Left ventricle myocardium superior (tissue), 1 donor: ENCODE data around the gene SLC35B1. TPM values are rescaled to one million over a fixed set of nuclear protein-coding genes. Genes with fewer than 3 reads are reported as not detected.
A peak's percentile ranks its signal among the peaks of the same experiment; 100 is the strongest.
"Not testable (repeated sequence)": the region's sequence is repeated elsewhere in the genome, so short reads cannot be mapped to it uniquely, and the experiment has no call there.

ENCODE experiments used
- ATAC-seq: fragments of 200-7000 bp; cut with Tn5 transposase; one replicate; pipeline ENCODE4 v1.9.1; 2020; ENCODE audit warnings: mild to moderate bottlenecking, moderate library complexity
- DNase-seq: peaks from one replicate; pipeline ENCODE4 v3.0.0-alpha.2; 2020
- intact Hi-C: fragments of 100-400 bp; cut with micrococcal nuclease; formaldehyde crosslinking; loops from one replicate; pipeline ENCODE4 v1.11.0; 2022
- total RNA-seq: library from RNA; stranded (reverse); fragmentation: NEBNext Ultra II Directional; extraction: Animal tissue kit (Norgen Biotek cat#: 25700); gene quantifications from one replicate; pipeline ENCODE4 v1.2.1, GENCODE V29; 2021
- donor health status: DM: no; HTN: yes; CAD: no; lungs with severe emphysema.

Gene SLC35B1
- total RNA-seq, 1 donor from 2014 or later: 61.5 TPM

DNA sequence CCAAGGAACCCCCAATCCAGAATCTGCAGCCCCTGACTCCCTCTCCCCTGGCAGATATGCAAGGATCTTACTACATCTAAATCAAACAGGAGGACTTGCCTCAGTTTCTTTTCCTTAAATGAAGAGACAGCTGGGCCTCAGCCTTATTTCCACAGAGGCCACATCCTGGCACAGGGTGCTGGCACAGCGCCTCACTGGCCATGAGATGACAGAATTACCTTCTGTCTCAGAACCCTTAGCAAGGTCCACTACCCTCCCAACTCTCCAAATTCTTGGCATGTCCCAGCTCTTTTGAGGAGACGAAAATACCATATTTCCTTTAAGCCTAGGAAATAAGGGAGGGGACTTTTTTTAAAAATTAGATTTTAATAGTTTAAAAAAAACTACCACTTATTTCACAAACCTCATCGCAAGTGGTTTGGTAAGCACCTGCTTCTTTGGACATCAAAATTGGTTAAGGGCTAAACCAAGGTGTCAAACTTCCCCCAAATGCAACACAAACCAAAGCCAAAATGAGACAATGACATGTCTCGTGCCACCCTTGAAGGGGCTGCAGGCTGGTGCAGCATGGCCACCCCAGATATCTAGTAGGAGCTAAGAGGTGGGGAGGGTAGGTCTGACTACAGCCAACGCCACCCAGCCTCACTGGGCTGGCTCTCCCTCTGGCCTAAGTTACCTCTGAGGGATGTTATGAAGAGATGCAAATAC lies 30.8 kb upstream of the SLC35B1 start:
- intact Hi-C loops: no loop called here
- peak; percentile 65 for DNase-seq
- ATAC-seq: no peak

DNA sequence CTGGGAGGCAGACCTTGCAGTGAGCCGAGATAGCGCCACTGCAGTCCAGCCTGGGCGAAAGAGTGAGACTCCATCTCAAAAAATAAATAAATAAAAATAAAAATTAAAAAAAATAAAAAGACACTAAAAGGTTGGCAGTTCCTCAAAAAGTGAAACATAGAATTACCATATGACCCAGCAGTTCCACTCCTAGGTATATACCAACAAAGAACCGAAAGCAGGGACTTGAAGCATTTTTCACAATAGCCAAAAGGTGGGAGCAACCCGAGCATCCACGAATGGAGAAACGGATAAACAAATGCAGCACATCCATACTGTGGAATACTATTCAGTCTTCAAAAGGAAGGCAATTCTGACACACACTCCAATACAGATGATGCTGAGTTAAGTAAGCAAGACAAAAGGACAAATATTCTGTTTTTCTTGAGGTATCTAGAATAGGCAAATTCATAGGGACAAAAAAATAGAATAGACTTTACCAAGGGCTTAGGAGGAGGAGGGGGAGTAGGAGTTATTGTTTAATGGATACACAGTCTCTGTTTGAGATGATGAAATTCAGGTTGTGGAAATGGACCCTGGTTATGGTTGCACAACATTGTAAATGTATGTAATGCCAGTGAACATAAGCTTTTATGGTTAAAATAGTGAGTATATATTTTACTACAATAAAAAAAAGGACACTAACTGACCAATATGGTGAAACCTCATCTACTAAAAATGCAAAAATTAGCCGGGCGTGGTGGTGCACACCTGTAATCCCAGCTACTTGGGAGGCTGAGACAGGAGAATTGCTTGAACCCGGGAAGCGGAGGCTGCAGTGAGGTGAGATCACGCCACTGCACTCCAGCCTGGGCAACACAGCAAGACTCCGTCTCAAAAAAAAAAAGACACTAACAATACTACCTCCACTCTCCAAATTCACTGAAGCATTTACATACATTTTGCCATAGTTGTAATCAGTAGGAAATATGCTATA lies 27.0 kb upstream of the SLC35B1 start:
- DNase-seq (no peak), ATAC-seq (no peak)
- intact Hi-C loops: no loop called here

DNA sequence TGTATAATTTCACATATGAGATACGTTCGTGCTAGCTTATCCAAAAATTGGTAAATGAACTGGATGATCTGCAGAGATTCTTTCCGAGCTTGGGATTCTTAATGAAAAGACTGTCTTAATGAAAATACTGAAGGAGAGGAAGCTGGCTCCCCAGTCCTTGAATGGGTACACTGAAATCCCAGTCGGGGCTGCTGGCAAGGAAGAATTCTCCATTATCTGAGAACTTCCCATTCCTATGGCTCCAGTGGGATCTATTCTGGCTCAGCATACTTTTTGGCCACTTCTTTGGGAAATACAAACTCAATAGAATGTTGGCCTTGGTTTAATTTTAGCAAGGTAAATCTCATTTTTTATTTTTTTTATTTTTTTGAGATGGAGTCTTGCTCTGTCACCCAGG lies 23.7 kb upstream of the SLC35B1 start:
- DNase-seq: no peak
- ATAC-seq: peak; percentile 20
- intact Hi-C loops: no loop called here

DNA sequence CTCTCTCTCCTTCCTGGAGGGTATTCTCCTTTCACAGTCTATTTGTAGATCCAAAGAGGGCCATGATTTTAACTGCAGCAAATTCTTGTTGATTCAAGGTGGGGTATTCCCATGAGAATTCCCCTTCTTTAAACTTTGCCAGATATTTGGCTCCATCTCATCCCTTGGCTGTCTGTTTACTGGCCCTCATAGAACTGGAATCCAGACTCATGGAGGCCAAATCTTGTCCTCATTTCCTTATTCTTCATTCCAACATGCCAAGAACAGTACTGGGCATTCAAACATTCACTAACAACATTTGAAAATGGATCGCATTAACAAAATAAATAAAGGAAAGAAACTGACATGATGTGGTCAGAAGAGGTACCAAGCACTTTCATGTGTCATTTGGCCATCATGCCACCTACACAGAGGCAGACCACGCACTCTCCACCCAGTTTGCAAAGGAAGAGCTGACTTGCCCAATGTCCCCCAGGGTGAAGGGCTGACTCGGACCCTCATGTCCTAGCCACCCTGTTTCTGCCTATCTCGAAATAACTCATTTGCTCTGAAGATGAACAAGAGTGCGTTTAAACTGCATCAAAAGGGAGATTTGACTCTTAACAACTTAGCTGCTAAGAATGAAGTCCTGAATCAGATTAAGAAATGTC lies 23.1 kb upstream of the SLC35B1 start:
- DNase-seq (no peak), ATAC-seq (peak; percentile 5)
- intact Hi-C loops: no loop called here

DNA sequence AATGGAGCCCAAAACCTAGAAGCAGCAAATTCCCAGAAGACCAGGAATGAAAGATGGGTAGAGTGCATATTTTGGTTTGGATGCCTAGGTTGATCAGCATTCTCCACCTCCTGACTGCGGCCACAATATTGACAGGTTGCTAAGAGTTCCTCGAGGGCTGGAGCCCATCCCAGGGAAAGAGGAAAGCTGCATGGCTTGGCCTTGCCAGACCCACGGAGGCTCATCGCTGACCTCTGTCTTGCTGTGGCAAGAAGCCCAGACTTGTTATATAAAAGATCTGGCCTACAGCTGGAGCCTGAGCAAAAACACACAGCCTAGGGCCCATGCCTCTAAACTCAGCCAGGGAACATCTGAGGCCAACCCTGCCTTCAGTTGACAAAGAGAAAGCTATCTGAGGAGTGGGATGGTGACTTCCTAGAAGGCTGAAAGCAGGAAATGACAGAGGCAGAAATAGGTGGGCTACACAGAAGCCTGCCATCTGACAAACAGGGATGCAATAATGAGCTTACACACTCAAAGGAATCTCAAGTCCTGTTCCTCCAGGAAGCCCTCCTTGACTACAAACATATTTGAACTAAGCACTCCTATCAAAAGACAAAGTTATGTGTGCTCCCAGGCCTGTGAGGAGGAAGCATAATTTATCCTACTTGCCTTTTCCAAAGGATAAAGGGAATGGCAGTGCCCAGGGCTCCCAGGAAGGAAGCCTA lies 22.5 kb upstream of the SLC35B1 start:
- intact Hi-C loops: no loop called here
- DNase-seq (peak; percentile 88), ATAC-seq (peak; percentile 93)

DNA sequence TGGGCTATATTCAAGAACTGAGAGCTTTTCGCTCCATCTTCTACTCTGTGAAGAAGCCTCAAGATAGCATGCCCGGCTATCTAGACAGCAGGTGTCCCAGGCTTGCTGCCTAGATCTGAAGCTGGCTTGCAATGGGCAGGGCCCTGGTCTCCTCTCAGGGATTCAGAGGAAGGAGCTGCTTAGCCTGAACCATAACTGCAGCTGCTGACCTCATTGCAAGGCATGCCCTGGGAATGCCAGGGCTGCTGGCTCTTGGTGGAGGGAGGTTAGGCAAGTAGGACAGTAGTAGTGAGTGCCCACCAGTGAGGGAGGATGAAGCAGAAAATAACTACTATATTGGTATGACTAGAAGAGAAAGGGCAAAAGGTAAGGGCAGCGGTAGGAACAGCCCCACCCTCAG lies 21.3 kb upstream of the SLC35B1 start:
- peak; percentile 46 for ATAC-seq
- intact Hi-C loops: no loop called here
- peak; percentile 35 for DNase-seq

DNA sequence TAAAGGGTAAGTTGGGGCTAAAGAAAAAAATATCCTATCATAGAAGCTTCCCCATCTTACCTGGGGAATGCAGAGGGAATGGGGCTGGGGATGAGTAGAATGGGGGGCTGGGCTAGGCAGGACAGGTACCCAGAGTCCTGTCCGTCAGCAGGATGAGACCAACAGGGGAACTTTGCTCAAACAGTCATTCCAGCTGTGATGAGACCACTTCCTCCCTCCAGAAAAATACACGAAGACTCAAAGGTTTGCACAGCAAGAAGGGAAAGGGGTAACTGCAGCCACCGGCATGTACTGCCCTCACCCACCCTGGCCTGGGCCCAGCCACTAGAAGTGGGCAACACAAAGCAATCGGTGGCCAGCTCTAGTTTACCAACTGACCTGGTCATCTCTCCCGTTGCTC lies 20.7 kb upstream of the SLC35B1 start:
- DNase-seq: no peak
- no peak for ATAC-seq
- intact Hi-C loops: no loop called here

DNA sequence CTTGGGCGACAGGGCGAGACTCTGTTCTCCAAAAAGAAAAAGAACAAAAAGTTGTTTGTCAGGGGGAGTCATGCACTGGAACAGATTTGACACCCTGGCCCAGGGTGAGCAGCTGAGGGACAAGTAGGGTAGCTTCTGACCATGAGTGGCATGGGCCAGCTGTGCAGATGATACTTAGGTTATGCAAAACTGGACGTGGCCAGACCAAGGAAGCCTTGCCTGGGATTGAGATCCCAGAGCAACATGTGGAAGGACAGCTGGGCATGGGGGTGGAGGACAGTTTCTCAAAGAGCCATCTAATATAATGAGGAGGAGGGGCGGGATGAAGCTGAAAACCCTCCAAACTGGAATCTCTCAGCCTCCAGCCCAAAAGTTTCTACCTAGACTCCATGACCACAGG lies 19.6 kb upstream of the SLC35B1 start:
- ATAC-seq: no peak

DNA sequence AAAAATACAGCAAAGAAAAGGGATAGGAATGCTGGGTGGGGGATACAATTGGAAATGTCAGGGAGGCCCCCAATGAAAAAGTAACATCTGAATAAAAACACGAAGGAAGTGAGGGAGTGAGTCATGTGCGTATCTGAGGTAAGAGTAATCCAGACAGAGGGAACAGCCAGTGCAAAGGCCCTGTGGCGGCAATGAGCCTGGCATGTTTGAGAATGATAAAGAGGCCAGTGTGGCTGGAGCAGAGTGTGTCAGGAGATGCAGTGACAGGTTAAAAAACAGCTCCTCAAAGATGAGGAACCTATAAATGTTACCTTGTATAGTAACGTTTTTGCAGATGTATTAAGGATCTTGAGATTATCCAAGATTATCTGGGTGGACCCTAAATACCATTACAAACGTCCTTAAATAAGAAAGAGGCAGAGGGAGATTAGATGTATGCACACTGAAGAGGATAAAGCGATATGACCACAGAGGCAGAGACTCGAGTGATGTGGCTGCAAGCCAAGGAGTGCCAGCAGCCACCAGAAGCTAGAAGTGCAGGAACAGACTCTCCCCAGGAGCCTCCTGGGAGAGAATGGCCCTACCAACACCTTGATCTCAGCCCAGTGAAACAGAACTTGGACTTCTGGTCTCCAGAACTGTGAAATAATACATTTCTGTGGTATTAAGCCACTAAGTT lies 17.8 kb upstream of the SLC35B1 start:
- DNase-seq (no peak), ATAC-seq (no peak)
- intact Hi-C loops: no loop called here

More for the DNA sequence above, 19.6 kb upstream of the SLC35B1 start:
- no peak for DNase-seq
- intact Hi-C loops: no loop called here

DNA sequence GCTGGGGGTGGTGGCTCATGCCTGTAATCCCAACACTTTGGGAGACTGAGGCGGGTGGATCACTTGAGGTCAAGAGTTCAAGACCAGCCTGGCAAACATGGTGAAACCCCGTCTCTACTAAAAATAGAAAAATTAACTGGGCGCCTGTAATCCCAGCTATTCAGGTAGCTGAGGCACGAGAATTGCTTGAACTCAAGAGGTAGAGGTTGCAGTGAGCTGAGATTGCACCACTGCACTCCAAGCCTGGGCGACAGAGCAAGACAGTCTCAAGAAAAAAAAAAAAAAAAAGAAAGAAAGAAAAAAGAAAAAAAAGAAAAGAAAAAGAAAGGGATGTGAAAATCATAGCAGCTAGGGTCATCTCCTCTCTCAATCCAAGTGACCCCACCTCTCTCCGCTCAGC lies 16.8 kb upstream of the SLC35B1 start:
- DNase-seq, intact Hi-C loops, ATAC-seq: not testable (repeated sequence)

DNA sequence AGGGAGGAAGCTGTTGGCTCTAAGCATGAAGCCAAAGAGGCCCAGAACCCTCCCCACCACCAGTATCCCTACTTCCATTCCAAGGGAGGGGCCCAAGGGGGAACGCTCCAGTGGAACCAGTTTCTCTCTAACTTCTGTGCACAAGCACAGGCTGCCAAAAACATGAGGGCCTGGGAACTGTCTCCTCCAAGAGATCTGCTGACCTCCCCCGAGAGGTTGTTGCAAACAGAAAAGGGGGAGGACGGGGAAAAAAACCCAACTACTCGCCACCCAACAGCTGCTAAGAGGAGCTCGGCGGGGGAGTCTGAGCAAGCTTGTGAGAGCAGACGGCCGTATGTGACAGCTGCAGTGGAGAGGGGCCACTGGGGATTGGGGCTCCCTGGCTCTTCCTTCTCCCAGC lies 15.7 kb upstream of the SLC35B1 start:
- intact Hi-C loops: no loop called here
- ATAC-seq (peak; percentile 92), DNase-seq (peak; percentile 80)

DNA sequence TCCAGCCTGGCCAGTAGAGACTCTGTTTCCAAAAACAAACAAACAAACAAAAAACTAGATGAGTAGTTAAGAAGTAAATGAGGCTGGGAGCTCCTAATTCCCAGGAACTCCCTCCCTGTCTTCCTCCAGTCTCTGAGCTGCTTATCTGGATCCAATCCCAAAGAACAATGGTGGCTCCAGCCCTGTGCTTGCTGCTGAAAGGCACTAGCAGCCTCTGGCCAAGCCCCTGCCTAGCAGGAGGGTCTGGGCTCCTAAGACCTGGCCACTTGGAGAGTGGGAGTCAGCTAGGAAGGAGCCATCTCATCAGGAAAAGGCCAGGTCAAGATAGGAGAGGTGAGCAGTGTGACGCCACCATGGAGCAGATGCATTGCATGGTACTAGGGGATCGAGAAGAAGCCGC lies 14.3 kb upstream of the SLC35B1 start:
- DNase-seq (no peak), ATAC-seq (no peak)
- intact Hi-C loops: no loop called here

DNA sequence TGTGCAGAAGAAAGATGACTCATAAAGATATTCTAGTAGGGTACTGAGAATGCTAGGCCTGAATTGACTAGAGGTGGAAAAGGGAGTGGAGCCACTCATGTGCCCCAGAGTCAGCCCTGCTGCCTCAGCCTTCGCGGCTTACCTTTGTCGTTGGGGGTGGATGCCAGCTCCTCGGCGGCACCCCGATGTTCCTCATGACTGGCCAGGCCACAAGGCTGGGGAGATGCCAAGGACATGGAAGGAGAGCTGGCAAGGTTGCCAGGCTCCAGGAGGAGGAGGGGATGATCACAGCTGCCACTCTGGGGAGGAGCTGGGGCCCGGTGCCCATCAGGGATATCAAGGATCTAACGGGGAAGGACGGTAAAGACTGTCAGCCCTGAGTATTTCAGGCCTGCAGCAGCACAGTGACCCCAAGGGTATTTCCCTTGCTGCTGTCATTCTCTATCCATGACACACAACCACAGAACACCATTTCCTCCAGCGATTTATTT lies 9.7 kb upstream of the SLC35B1 start:
- DNase-seq: peak; percentile 49
- intact Hi-C loops: no loop called here
- peak; percentile 56 for ATAC-seq

DNA sequence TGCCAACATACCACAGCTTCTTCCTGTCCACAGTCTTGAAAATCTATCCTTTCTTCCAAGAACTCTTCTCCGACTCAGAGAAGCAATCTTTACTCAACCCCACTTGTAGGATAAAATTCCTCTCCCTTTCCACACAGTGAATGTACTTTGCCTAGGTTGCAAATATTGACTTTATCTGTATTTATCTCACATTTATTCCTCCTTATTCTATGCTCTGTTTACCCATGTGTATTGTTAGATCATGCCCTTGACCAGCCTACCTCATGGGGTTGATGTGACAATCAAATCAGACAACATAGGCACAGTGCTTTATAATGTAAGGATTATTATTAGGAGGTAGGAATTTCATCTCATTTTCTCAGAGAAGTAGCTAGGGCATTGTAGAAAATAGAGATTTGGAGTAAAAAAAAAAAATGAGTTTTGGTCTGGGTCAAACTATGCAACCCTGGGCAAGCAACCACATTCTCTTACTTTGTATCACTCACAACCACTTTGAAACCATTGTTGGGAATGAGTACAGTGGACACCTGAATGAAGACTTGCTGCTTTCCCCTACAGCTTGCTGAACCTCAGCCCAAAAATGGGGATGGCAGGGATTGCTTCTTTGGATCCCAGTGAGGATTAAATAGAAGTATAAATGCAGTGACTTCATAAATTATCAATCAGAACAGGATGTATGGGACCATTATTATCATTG lies 9.1 kb upstream of the SLC35B1 start:
- no peak for ATAC-seq
- intact Hi-C loops: no loop called here
- no peak for DNase-seq

DNA sequence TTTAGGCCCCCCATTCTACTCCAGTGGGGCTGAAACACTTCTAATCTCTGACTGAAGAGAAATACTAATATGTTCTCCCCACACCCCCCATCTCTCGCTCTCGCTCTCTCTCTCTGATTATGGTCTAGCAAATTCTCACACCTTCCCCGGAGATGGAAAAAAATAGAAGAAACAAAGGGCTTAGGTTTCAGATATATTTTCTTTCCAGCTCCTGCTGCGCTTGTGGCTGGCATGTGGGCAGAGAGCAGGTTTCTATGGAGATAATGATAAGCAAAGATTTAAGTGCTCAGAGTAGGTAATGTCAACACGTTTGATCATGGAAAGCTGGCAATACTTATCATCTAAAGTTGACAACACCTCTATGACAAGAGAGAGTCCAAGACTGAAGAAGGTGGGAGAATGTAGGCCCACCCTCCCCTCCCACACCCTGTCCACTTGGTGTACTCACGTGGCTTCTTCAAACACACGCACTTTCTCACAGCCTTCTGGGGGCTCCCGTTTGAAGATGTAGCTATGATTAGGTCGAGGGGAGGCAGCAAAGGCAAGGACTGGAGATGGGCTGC lies 8.0 kb upstream of the SLC35B1 start:
- intact Hi-C loops: no loop called here
- ATAC-seq (peak; percentile 14), DNase-seq (no peak)

DNA sequence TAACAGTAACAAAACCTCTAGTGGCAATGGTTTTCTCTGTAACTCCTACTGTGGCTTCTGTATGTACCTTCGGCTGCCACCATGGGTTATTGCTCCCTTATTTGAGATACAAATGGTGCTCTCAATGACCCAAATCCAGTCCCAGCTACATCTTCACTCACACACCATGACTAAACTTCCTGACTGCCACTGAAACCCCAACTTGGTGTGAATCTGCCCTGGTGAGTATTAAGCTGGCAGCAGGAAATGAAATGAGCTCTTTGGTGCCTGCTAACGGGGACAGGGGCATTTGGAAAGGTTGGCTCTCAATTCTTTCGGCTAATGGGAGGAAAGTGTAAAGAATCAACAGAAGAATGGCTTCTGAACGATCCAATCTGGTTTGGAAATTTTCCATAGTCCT lies 7.5 kb upstream of the SLC35B1 start:
- ATAC-seq: no peak
- intact Hi-C loops: no loop called here
- no peak for DNase-seq

DNA sequence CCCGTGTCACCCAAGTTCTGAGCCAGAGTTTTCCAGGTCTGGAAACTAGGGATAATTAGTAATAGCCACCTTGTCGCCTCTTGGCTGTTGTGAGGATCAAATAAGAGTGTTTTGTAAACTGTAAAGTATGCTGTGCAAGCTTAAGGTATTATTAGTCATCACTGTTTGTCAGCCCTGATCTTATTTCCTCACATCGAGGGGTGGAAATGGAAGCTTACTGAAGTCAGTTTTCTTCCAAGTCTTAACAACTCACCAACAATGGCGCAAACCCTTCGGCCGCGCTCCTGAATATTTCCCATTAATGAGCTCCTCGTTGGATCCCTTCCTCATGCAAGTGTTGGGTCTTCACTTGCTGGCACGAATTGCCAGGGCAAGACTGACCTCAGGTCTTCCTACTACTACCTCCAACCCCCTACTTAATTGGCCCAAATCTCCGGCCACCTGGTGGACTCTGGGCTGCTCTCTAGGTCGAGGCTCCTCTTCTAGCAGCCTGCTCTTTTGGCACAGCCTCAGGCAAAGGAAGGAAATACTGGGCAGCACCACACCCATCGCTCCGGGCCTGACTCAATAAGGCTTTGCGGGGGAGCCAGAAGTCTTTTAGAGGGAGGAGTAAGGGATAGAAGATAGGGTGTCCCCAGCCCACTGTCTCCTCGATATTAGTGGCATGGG lies 885 bp upstream of the SLC35B1 start:
- DNase-seq (no peak), ATAC-seq (no peak)
- intact Hi-C loops: loop anchor here (5.0 to 10.0 kb wide), 2 partner anchors 74 to 136 kb away; partner anchors contain the start of gene TAC4
